HG03064 (cell line): ENCODE data around the gene KAT2B.

Source experiments
- ATAC-seq: cut with Tn5 transposase; IDR thresholded peaks from one replicate; pipeline ENCODE4 v1.9.1; 2021; ENCODE audit warnings: low read depth; ENCODE audit not compliant: unreplicated experiment

KAT2B gene

DNA sequence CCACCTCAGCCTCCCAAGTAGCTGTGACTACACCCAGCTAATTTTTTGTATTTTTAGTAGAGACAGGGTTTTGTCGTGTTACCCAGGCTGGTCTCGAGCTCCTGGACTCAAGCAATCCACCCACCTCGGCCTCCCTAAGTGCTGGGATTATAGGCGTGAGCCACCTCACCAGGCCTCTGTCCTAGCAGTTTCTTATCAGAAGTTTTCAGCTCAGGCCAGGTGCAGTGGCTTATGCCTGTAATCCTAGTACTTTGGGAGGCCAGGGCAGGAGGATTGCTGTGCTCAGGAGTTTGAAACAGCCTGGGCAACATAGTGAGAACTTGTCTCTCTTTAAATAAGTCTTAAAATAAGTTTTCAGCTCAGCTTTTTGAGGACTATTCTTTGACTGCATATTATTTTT is 97.4 kb downstream of the KAT2B start:
- no peak for ATAC-seq

- ATAC-seq = no peak
Measured at GRCh38 chr3:20140881-20141280, 100.6 kb downstream of the KAT2B start.

DNA sequence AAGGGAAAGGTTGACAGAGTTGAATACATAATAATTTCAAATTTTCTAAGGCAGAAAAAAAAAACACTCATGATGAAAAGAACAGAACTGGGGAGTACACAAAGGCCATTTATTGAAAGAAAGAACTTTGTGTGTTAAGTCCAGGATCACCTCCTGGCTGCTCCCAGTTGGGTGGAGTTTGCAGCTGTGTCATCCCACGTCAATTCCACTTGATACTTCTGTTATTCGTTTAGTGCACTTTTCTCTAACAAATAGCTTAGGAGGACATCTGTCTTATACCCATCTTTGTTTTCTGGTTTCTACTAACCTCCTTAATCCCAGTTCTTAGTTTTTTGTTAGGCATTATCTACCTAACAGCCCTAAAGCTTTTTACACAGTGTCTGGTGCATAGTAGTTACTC is 101.1 kb downstream of the KAT2B start:
- ATAC-seq = no peak

GRCh38 chr3:20141851-20142250 is 101.6 kb downstream of the KAT2B start:
- ATAC-seq = no peak

DNA sequence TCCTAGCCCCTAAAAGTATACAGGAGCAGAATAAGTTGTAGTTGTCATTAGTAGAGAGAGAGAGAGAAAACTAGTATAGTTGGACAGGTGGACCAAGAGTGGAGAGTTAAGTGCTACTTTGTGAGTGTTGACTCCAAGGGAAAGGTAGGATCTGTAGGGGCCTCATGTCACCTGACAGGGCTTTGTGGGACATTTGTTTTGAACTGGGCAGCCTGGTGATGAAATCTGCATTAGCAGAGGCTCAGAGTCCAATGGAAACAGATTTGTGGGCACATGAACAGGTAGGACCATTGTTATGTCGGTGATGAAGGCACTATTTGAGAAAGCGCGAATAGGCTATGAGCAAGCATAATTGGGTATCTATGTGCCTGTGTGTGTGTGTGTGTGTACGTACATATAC is 102.3 kb downstream of the KAT2B start:
- ATAC-seq = no peak

DNA sequence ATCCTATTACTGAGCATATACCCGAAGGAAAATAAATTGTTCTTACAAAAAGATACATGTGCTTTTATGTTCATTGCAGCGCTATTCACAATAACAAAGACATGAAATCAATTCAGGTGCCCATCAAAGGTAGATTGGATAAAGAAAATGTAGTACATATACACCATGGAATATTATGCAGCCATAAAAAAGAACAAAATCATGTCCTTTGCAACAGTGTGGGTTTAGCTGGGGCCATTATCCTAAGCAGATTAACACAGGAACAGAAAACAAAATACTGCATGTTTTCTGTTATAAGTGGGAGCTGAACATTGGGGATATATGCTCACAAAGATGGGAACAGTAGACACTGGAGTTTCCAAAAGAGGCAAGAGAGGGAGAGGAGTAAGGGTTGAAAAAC is 103.3 kb downstream of the KAT2B start:
- no peak for ATAC-seq

DNA sequence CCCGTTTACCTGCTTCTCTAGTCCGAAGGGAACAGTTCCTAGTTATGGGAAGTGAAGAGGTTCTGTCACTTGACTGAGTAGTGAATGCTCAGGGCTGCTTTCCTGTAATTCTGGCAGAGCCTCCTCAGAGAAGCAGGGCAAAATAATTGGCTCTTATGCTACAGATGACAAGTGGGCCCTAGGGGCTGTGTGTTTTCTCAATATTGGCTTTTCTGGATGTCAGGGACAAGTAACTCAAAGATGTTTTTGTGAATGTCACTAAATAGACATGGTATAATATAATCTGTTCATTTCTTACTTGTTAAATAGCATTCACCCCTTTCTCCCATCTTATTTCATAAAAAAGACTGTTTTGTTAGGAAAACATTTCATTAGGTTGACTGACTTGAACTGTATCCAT is 105.6 kb downstream of the KAT2B start:
- no peak for ATAC-seq

DNA sequence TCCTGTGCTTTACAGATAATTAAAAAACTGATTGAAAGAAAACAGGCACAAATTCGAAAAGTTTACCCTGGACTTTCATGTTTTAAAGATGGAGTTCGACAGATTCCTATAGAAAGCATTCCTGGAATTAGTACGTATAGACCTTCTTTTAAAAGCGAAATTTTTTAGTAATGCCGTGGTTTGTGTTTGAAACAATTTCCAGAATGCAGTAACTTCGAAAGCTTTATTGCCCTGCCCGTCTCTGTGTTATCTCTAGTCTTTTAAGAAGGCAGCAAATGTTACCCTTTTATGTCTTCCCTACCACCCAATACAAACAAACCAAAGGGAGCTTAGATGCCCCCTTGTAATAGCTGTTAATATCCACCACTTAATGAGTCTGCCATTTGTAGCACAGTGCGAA is 106.1 kb downstream of the KAT2B start:
- no peak for ATAC-seq

DNA sequence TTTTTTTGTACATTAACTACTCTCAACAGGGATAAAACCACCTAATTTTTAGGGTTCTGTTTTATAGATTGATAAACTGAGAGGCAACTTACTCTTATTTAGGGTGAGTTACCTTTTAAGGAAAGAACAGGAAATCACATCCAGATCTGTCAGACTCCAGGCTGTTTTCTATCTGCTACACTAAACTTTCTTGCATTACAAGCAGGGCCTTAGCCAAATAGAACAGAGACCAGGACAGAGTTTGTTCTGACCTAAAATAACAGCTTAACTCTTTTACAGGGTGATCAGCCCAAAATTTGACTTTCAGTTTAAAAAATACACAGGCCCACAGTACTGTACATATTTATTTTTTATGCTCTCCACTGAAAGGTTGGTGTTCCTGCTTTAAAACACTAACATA is 107.1 kb downstream of the KAT2B start:
- ATAC-seq = no peak

- ATAC-seq = no peak
Measured at GRCh38 chr3:20148466-20148865, 108.2 kb downstream of the KAT2B start.

GRCh38 chr3:20154078-20154477 is 113.8 kb downstream of the KAT2B start:
- ATAC-seq = no peak

DNA sequence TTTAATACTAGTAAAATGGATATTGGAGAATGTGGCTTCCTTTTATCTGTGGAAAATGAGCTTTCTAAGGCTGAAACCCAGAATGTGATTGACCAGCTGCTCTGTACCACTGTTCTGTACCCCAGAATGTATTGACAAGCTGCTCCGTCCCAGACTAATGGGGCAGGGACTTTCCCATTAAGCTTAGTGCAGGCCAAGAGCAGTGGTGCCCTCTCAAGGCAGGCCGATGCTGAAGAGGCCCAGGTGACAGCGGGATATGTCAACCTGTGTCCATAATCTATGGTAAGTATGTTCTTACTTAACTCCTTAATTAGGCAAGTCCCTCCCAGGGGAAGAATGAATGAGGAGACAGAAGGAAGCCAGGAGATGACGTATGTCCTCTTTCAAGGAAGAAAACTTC is 114.7 kb downstream of the KAT2B start:
- ATAC-seq = no peak

DNA sequence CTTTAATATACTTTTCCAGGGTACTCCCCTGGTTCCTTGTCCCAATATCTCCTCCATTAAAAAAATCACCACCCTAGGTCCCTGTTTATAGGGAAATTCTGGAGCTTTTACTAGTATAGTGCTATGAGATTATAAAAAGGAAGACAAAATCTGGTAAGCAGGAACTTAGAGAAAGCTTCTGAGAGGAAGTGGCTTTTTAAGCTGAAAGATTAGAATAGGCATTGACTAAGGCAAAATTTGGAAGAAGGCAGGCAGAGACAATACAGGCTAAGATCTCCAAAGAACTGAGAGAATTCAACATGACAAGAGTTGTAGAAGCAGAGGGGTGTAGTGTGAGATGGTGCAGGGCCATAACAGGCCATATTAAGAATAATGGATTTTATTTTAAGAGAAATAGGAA is 120.0 kb downstream of the KAT2B start:
- no peak for ATAC-seq

DNA sequence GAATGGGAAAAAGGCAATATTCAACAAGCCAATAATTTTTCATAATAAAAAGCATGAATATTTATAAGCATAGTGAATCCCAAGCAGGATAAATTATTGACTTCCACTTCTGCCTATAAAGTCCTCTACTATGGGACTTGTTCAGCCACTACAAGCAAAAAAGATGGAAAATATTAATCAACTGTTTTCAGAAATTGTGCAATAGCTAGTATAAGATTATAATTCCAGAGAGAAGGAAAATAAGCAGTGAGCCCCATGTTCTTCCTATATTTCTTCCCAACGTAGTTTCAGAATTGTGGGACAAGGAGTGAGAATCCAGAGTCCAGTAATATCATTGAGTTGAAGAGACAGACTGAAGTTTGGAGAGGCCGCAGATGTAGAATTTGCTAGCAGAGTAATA is 121.5 kb downstream of the KAT2B start:
- ATAC-seq = no peak

DNA sequence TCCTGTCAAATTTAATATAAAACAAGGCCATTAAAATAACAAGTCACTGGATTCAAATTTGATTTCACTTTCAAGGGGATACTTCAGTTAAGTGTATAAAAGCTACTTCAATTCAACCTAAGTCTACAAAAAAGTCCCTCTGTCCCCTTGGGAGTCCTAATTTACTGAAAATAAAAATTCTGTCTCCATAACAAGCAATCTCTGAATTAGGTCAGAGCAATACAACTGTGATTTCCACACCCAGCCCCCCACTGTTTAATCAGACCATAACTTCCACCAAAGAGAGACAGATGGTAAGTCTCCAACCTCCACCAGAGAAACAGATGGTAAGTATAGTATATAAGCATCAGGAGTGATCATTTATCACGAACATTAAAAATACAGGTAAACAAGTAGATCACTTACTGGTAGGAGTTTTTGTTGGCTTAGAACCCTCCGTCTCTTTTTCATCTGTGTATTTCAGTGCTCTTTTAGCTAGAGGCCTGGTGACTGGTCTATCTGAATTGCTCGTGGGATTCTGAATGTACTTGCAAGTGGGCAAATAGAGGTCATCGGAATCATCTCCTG is 133.7 kb downstream of the KAT2B start:
- no peak for ATAC-seq

- no peak for ATAC-seq
Measured at GRCh38 chr3:20181276-20181675, 141.0 kb downstream of the KAT2B start.

- ATAC-seq = no peak
Measured at GRCh38 chr3:20182206-20182605, 142.0 kb downstream of the KAT2B start.

DNA sequence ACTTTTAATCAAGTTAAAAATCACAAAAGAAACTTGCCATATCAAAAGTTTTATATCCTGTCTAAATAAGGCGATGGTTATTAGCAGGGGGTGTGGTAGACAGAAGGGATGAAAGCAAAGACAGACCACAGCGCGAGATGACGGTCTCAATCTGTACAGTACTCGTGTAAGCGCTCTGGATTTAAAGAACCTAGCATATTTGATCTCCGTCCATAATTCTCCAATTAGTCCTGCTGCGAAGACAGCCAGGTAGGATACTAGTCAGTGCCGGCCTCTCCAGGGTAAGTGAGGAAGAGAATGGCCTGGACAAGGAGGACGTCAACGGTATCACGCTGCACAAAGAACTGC is 145.1 kb downstream of the KAT2B start:
- ATAC-seq = peak; percentile 13

GRCh38 chr3:20185679-20186599 is 145.7 kb downstream of the KAT2B start, which contains the start of gene SGO1:
SGO1 (minus strand) TSS chr3:20186206; CDS start chr3:20184027, 2,179 bp downstream.
- peak; percentile 95 for ATAC-seq

DNA sequence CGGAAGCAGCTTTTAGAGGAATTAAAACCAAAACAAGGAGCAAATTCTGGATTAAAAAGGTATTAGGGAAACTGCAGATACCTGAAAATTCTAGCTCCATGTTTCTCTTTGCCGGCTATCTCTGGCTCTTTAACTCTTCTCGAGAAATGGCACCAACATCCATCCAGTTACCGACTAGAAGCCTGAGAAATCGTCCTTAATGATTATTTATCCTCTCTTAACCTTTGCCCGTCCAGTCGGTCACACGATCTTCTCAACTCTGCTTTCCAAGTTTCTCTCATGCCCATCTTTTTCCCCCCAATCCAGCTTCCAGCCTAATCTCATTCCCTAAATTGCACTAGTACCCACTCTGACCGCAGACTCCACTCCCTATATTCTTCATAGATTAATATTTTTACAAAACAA is 146.4 kb downstream of the KAT2B start:
- peak; percentile 7 for ATAC-seq

DNA sequence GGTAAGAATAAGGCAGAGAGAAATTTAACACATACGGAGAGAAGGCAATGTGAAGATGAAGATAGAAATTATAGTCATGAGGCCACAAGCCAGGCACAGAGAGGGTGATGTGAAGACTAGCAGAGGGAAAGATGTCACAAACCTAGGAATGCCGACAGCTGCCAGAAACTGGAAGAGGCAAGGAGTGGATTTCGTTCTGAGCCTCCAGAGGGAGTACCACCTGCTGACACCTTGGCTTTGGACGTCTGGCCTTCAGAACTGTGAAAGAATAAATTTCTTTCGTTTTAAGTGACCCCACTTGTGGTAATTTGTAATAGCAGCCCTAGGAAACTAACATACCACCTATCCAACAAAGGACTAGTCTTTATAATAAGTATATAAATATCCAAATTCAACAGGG is 150.7 kb downstream of the KAT2B start:
- ATAC-seq = no peak

GRCh38 chr3:20194793-20195460 is 154.7 kb downstream of the KAT2B start:
- no peak for ATAC-seq
